ENCODE data around the gene BICD2.

Gene BICD2

GRCh38 chr9:92746567-92747458, 17.8 kb downstream of the BICD2 start:
- H3K4me3 ChIP-seq (ENCODE audit: low read depth, low read length) = no peak overlapping the region
- TF ChIP-seq, protein P1, sequence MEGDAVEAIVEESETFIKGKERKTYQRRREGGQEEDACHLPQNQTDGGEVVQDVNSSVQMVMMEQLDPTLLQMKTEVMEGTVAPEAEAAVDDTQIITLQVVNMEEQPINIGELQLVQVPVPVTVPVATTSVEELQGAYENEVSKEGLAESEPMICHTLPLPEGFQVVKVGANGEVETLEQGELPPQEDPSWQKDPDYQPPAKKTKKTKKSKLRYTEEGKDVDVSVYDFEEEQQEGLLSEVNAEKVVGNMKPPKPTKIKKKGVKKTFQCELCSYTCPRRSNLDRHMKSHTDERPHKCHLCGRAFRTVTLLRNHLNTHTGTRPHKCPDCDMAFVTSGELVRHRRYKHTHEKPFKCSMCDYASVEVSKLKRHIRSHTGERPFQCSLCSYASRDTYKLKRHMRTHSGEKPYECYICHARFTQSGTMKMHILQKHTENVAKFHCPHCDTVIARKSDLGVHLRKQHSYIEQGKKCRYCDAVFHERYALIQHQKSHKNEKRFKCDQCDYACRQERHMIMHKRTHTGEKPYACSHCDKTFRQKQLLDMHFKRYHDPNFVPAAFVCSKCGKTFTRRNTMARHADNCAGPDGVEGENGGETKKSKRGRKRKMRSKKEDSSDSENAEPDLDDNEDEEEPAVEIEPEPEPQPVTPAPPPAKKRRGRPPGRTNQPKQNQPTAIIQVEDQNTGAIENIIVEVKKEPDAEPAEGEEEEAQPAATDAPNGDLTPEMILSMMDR (IDR thresholded peaks at IDR 0.05; ENCODE audit: borderline replicate concordance, insufficient read depth, low read depth, low read length) = no peak

DNA sequence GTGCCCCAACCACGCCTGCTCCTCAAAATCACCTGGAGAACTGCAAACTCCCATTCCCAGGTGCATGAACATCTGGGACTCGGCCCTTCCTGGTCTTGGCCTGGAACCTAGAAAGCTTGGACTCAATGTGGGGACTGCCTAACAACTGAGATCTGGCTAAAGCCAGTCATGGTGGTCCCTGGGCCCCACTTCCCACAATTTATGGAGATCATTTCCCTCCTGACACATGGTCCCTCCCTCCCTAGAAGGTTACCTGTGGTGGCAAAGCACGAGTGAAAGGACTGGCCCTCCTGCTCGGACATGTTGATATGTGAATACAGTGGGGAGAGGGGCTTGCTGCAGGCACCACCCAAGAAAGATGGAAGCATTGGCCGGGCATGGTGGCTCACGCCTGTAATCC, 18.8 kb downstream of the BICD2 start:
- TF ChIP-seq, protein P1 (IDR thresholded peaks at IDR 0.05; ENCODE audit: borderline replicate concordance, insufficient read depth, low read depth, low read length) = no peak
- H3K4me3 ChIP-seq (ENCODE audit: low read depth, low read length) = no peak overlapping the region

- TF ChIP-seq, protein P1 (IDR thresholded peaks at IDR 0.05; ENCODE audit: borderline replicate concordance, insufficient read depth, low read depth, low read length) = no peak
- H3K4me3 ChIP-seq (ENCODE audit: low read depth, low read length) = no peak overlapping the region
These were observed 19.3 kb downstream of the BICD2 start for GRCh38 chr9:92745331-92745730.

DNA sequence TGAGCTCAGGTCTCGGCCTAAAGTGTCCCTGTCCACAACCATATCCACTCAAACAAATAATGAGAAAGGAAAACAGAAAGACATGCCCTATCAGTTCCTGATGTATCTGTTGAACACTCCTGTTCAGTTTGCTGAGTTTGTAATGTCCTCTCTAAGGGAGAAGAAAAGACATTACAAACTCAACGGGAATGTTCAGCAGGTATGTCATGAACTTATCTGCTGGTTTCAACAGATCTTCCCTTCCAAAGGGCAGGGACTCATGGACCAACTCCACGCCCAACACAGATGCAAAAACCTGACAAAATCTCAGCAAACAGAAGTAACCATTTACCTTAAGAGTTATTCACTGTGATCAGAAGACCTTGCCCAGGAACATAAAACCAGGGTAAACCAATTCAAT, 23.7 kb downstream of the BICD2 start:
- TF ChIP-seq, protein P1 (IDR thresholded peaks at IDR 0.05; ENCODE audit: borderline replicate concordance, insufficient read depth, low read depth, low read length) = no peak
- no peak overlapping the region for H3K4me3 ChIP-seq (ENCODE audit: low read depth, low read length)

- TF ChIP-seq, protein P1 (IDR thresholded peaks at IDR 0.05; ENCODE audit: borderline replicate concordance, insufficient read depth, low read depth, low read length) = no peak
- no peak overlapping the region for H3K4me3 ChIP-seq (ENCODE audit: low read depth, low read length)
These were observed 24.1 kb downstream of the BICD2 start for GRCh38 chr9:92740446-92740961.

GRCh38 chr9:92740009-92740408, 24.6 kb downstream of the BICD2 start:
- H3K4me3 ChIP-seq (ENCODE audit: low read depth, low read length) = no peak overlapping the region
- TF ChIP-seq, protein P1 (IDR thresholded peaks at IDR 0.05; ENCODE audit: borderline replicate concordance, insufficient read depth, low read depth, low read length) = no peak
